WTC11 (cell line): Measurements from ENCODE around the gene LYRM4. TPM values are rescaled to one million over a fixed set of nuclear protein-coding genes. Genes with fewer than 3 reads are reported as not detected.

Experiments used
- ATAC-seq: fragments of 200-7000 bp; cut with Tn5 transposase; 2 replicates; pipeline ENCODE4 v1.10.0; 2021; ENCODE audit warnings: mild to moderate bottlenecking, moderate library complexity
- CTCF ChIA-PET: fragments of 300-600 bp; sonication (Branson Sonifier 250); formaldehyde crosslinking; loops from one replicate; lab custom pipeline; 2021; ENCODE audit warnings: antibody characterized with exemption; lab: Charles Lee
- POLR2A ChIA-PET: fragments of 350-600 bp; sonication (Branson Sonifier 250); formaldehyde crosslinking; loops from one replicate; lab custom pipeline; 2021; ENCODE audit warnings: antibody characterized with exemption; lab: Charles Lee
- DNase-seq: peaks from one replicate; pipeline ENCODE4 v3.0.0; 2021; ENCODE audit warnings: low spot score
- H3K27ac Mint-ChIP-seq: 2 replicates; pipeline ENCODE4 v1.8.0; 2021; ENCODE audit warnings: mixed read lengths
- H3K27me3 Mint-ChIP-seq: 2 replicates; pipeline ENCODE4 v1.8.0; 2021; ENCODE audit warnings: low read depth, mild to moderate bottlenecking, moderate library complexity, mixed read lengths
- H3K36me3 Mint-ChIP-seq: 2 replicates; pipeline ENCODE4 v1.8.0; 2021; ENCODE audit warnings: mixed read lengths
- H3K4me1 Mint-ChIP-seq: 2 replicates; pipeline ENCODE4 v1.8.0; 2022; ENCODE audit warnings: mixed read lengths
- H3K4me3 Mint-ChIP-seq: 2 replicates; pipeline ENCODE4 v1.8.0; 2021; ENCODE audit warnings: mild to moderate bottlenecking, moderate library complexity, mixed read lengths
- H3K9me3 Mint-ChIP-seq: 2 replicates; pipeline ENCODE4 v1.8.0; 2021; ENCODE audit warnings: mixed read lengths
- ATF1 ChIP-seq: sonication (generic); formaldehyde crosslinking; IDR thresholded peaks from 2 replicates; pipeline ENCODE4 v1.8.1; 2023; ENCODE audit warnings: mild to moderate bottlenecking, moderate library complexity, missing genetic modification reagents
- ETV6 ChIP-seq: sonication (generic); formaldehyde crosslinking; IDR thresholded peaks from 2 replicates; pipeline ENCODE4 v1.8.1; 2022; ENCODE audit warnings: mild to moderate bottlenecking, missing genetic modification reagents
- GRHL2 ChIP-seq: fragments of 250-450 bp; sonication (Bioruptor Pico); IDR thresholded peaks from 2 replicates; pipeline ENCODE4 v1.8.0; 2022; ENCODE audit warnings: mild to moderate bottlenecking, moderate library complexity; ENCODE audit not compliant: insufficient replicate concordance, severe bottlenecking
- GTF2I ChIP-seq: fragments of 250-450 bp; sonication (Bioruptor Pico); conservative IDR thresholded peaks from 2 replicates; pipeline ENCODE4 v1.4.0; 2021; ENCODE audit warnings: mild to moderate bottlenecking
- JAZF1 ChIP-seq: fragments of 250-450 bp; sonication (Bioruptor Pico); IDR thresholded peaks from 2 replicates; pipeline ENCODE4 v1.9.0; 2021; ENCODE audit warnings: moderate library complexity, mild to moderate bottlenecking, inconsistent platforms
- NR2C2 ChIP-seq: sonication (generic); formaldehyde crosslinking; IDR thresholded peaks from 2 replicates; pipeline ENCODE4 v1.8.0; 2022; ENCODE audit warnings: mild to moderate bottlenecking, missing genetic modification reagents
- RORB ChIP-seq: fragments of 250-450 bp; sonication (Bioruptor Pico); IDR thresholded peaks from 2 replicates; pipeline ENCODE4 v1.9.0; 2021; ENCODE audit warnings: mild to moderate bottlenecking
- SOX15 ChIP-seq: fragments of 250-450 bp; sonication (Bioruptor Pico); IDR thresholded peaks from 2 replicates; pipeline ENCODE4 v1.9.0; 2021; ENCODE audit warnings: mild to moderate bottlenecking
- TEAD1 ChIP-seq: sonication (generic); formaldehyde crosslinking; IDR thresholded peaks from 2 replicates; pipeline ENCODE4 v1.8.0; 2022; ENCODE audit warnings: mild to moderate bottlenecking, missing genetic modification reagents
- TP53 ChIP-seq: sonication (generic); formaldehyde crosslinking; IDR thresholded peaks from 2 replicates; pipeline ENCODE4 v1.8.1; 2023; ENCODE audit warnings: mild to moderate bottlenecking, missing genetic modification reagents
- ZNF138 ChIP-seq: sonication (generic); formaldehyde crosslinking; conservative IDR thresholded peaks from 2 replicates; pipeline ENCODE4 v1.8.1; 2022; ENCODE audit warnings: mild to moderate bottlenecking, moderate library complexity, missing genetic modification reagents
- ZNF219 ChIP-seq: sonication (generic); formaldehyde crosslinking; IDR thresholded peaks from 2 replicates; pipeline ENCODE4 v1.8.0; 2023; ENCODE audit warnings: missing genetic modification reagents, mild to moderate bottlenecking, borderline replicate concordance
- ZNF232 ChIP-seq: sonication (generic); formaldehyde crosslinking; IDR thresholded peaks from 2 replicates; pipeline ENCODE4 v1.8.0; 2022; ENCODE audit warnings: mild to moderate bottlenecking, missing genetic modification reagents
- ZNF317 ChIP-seq: sonication (generic); formaldehyde crosslinking; IDR thresholded peaks from 2 replicates; pipeline ENCODE4 v1.8.1; 2023; ENCODE audit warnings: low read depth, mild to moderate bottlenecking, moderate library complexity, missing genetic modification reagents, borderline replicate concordance
- ZNF396 ChIP-seq: fragments of 250-450 bp; sonication (Bioruptor Pico); IDR thresholded peaks from 2 replicates; pipeline ENCODE4 v1.8.0; 2021; ENCODE audit warnings: mild to moderate bottlenecking, moderate library complexity, borderline replicate concordance
- total RNA-seq: library from RNA; stranded (reverse); gene quantifications from 3 replicates; pipeline ENCODE4 v1.2.3, GENCODE V29; 2021
- TF ChIP-seq, protein P1 (sequence below): sonication (generic); formaldehyde crosslinking; IDR thresholded peaks from 2 replicates; pipeline ENCODE4 v1.8.0; 2022; ENCODE audit warnings: mild to moderate bottlenecking, missing genetic modification reagents
- TF ChIP-seq, protein P2 (sequence below): fragments of 250-450 bp; sonication (Bioruptor Pico); IDR thresholded peaks from 2 replicates; pipeline ENCODE4 v1.9.0; 2021; ENCODE audit warnings: moderate library complexity, mild to moderate bottlenecking, inconsistent platforms, borderline replicate concordance
- TF ChIP-seq, protein P3 (sequence below): sonication (generic); formaldehyde crosslinking; conservative IDR thresholded peaks from 2 replicates; pipeline ENCODE4 v1.8.1; 2023; ENCODE audit warnings: mild to moderate bottlenecking, low read depth, missing genetic modification reagents, moderate library complexity
- TF ChIP-seq, protein P4 (sequence below): sonication (generic); formaldehyde crosslinking; IDR thresholded peaks from 2 replicates; pipeline ENCODE4 v1.8.1; 2023; ENCODE audit warnings: mild to moderate bottlenecking, missing genetic modification reagents, moderate library complexity
- TF ChIP-seq, protein P5 (sequence below): sonication (generic); formaldehyde crosslinking; IDR thresholded peaks from 2 replicates; pipeline ENCODE4 v1.8.1; 2022; ENCODE audit warnings: mild to moderate bottlenecking, moderate library complexity, missing genetic modification reagents
- TF ChIP-seq, protein P6 (sequence below): fragments of 250-450 bp; sonication (Bioruptor Pico); IDR thresholded peaks from 2 replicates; pipeline ENCODE4 v1.8.0; 2021; ENCODE audit warnings: mild to moderate bottlenecking

LYRM4 gene
- total RNA-seq, 1 experiment from 2014 or later: 49.7 TPM

DNA sequence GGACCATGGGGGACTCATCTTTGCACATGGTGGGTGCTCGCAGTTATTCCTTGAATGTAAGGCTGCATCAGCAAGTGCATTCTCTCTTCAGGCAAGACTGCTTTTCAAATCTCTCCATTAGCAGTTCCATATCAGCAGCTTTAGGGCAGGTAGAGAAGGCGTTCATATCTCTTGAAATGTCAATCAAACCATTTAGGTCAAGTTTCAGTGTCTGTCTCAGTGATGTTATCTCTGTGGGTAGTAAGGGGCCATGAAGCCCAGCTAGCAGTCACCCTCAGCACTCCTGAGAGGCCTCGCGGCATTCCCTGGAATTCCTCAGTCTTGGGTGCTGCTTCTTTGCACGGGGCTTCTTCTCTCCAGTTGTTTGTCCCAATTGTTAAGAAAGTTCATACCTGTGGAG is 24.8 kb upstream of the LYRM4 start (continued):
- TF ChIP-seq, protein P1, sequence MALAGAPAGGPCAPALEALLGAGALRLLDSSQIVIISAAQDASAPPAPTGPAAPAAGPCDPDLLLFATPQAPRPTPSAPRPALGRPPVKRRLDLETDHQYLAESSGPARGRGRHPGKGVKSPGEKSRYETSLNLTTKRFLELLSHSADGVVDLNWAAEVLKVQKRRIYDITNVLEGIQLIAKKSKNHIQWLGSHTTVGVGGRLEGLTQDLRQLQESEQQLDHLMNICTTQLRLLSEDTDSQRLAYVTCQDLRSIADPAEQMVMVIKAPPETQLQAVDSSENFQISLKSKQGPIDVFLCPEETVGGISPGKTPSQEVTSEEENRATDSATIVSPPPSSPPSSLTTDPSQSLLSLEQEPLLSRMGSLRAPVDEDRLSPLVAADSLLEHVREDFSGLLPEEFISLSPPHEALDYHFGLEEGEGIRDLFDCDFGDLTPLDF (CRISPR knock-in tag): no peak
- TF ChIP-seq ZNF138 (CRISPR knock-in tag) (no peak), GTF2I (CRISPR knock-in tag) (no peak), NR2C2 (CRISPR knock-in tag) (no peak), TP53 (CRISPR knock-in tag) (no peak), ZNF232 (CRISPR knock-in tag) (no peak), ZNF317 (CRISPR knock-in tag) (no peak), JAZF1 (CRISPR knock-in tag) (no peak)
- TF ChIP-seq, protein P2, sequence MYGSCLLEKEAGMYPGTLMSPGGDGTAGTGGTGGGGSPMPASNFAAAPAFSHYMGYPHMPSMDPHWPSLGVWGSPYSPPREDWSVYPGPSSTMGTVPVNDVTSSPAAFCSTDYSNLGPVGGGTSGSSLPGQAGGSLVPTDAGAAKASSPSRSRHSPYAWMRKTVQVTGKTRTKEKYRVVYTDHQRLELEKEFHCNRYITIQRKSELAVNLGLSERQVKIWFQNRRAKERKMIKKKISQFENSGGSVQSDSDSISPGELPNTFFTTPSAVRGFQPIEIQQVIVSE (CRISPR knock-in tag): no peak
- TF ChIP-seq, protein P3, sequence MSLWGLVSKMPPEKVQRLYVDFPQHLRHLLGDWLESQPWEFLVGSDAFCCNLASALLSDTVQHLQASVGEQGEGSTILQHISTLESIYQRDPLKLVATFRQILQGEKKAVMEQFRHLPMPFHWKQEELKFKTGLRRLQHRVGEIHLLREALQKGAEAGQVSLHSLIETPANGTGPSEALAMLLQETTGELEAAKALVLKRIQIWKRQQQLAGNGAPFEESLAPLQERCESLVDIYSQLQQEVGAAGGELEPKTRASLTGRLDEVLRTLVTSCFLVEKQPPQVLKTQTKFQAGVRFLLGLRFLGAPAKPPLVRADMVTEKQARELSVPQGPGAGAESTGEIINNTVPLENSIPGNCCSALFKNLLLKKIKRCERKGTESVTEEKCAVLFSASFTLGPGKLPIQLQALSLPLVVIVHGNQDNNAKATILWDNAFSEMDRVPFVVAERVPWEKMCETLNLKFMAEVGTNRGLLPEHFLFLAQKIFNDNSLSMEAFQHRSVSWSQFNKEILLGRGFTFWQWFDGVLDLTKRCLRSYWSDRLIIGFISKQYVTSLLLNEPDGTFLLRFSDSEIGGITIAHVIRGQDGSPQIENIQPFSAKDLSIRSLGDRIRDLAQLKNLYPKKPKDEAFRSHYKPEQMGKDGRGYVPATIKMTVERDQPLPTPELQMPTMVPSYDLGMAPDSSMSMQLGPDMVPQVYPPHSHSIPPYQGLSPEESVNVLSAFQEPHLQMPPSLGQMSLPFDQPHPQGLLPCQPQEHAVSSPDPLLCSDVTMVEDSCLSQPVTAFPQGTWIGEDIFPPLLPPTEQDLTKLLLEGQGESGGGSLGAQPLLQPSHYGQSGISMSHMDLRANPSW (CRISPR knock-in tag): no peak
- TF ChIP-seq, protein P4, sequence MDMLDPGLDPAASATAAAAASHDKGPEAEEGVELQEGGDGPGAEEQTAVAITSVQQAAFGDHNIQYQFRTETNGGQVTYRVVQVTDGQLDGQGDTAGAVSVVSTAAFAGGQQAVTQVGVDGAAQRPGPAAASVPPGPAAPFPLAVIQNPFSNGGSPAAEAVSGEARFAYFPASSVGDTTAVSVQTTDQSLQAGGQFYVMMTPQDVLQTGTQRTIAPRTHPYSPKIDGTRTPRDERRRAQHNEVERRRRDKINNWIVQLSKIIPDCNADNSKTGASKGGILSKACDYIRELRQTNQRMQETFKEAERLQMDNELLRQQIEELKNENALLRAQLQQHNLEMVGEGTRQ: no peak
- TF ChIP-seq, protein P5, sequence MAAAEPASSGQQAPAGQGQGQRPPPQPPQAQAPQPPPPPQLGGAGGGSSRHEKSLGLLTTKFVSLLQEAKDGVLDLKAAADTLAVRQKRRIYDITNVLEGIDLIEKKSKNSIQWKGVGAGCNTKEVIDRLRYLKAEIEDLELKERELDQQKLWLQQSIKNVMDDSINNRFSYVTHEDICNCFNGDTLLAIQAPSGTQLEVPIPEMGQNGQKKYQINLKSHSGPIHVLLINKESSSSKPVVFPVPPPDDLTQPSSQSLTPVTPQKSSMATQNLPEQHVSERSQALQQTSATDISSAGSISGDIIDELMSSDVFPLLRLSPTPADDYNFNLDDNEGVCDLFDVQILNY (CRISPR knock-in tag): no peak
- TF ChIP-seq, all 79 proteins: peak for 0

DNA sequence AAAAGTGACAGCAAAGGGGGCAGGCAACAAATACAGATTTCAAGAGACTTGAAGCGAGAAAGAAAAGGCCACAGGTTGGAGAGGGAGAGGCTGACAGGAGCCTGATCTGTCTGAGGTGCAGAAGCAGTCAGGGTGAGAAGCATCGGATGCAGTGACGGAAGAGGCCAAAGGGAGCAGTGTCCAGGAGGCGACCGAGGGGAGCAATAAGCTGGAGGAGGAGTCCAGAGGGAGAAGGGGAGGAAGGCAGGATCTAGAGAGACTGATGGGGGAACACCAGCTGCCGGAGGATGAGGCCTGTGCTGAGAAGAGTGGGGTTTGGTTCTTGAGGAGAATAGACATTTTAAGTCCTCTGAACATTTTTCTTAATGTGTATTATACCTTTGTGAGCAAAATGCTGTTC is 24.3 kb upstream of the LYRM4 start:
- ChIA-PET CTCF (interaction anchor here (1.4 kb wide), 1 partner anchor 141 kb away, joined by 6 read pairs; no protein-coding TSS in a partner anchor), POLR2A (no interaction called here)
- Mint-ChIP-seq H3K27me3 (no peaks in the 10 kb centered on the region), H3K27ac (no peak overlapping the region), H3K9me3 (no peaks in the 10 kb centered on the region), H3K36me3 (no peaks in the 10 kb centered on the region), H3K4me1 (peaks cover 11% of the 10 kb centered on the region), H3K4me3 (no peak overlapping the region)
- TF ChIP-seq, protein P6, sequence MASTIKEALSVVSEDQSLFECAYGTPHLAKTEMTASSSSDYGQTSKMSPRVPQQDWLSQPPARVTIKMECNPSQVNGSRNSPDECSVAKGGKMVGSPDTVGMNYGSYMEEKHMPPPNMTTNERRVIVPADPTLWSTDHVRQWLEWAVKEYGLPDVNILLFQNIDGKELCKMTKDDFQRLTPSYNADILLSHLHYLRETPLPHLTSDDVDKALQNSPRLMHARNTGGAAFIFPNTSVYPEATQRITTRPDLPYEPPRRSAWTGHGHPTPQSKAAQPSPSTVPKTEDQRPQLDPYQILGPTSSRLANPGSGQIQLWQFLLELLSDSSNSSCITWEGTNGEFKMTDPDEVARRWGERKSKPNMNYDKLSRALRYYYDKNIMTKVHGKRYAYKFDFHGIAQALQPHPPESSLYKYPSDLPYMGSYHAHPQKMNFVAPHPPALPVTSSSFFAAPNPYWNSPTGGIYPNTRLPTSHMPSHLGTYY (CRISPR knock-in tag): no peak
- TF ChIP-seq GRHL2 (CRISPR knock-in tag) (no peak), ATF1 (CRISPR knock-in tag) (no peak), SOX15 (CRISPR knock-in tag) (no peak), RORB (CRISPR knock-in tag) (no peak), ZNF219 (CRISPR knock-in tag) (no peak), TEAD1 (no peak), ZNF396 (CRISPR knock-in tag) (no peak), ETV6 (CRISPR knock-in tag) (no peak), NR2C2 (CRISPR knock-in tag) (no peak)
- TF ChIP-seq, protein P5 (CRISPR knock-in tag): no peak
- TF ChIP-seq, protein P2 (CRISPR knock-in tag): no peak
- ATAC-seq: peak; percentile 61
- DNase-seq: no peak
